ENCODE measurements around the gene ZNF74. TPM values are rescaled to one million over a fixed set of nuclear protein-coding genes. Genes with fewer than 3 reads are reported as not detected.

Gene ZNF74
- total RNA-seq, 1 donor from 2014 or later: 19.4 TPM

GRCh38 chr22:20453222-20453621 lies 59.3 kb downstream of the ZNF74 start:
- Mint-ChIP-seq H3K9me3 (no peaks in the 10 kb centered on the region), H3K27ac (no peak overlapping the region), H3K27me3 (ENCODE audit: insufficient read depth, low read depth) (peaks cover 2% of the 10 kb centered on the region), H3K4me3 (no peak overlapping the region), H3K36me3 (peaks cover 41% of the 10 kb centered on the region), H3K4me1 (peaks cover 12% of the 10 kb centered on the region)
- H3K36me3 ChIP-seq: no peaks in the 10 kb centered on the region
- no peak for DNase-seq (ENCODE audit: low spot score)
- no peaks in the 10 kb centered on the region for H3K27me3 ChIP-seq
- H3K79me2 ChIP-seq (ENCODE audit: low read depth): no peaks in the 10 kb centered on the region
- no peaks in the 10 kb centered on the region for H4K20me1 ChIP-seq (ENCODE audit: low read depth)
- H3K4me1 ChIP-seq: no peaks in the 10 kb centered on the region
- no peak overlapping the region for H3K27ac ChIP-seq
- H3F3A ChIP-seq (ENCODE audit: low read depth): peaks cover 5% of the 10 kb centered on the region
- H3K9me3 ChIP-seq (ENCODE audit: low read depth): no peaks in the 10 kb centered on the region
- no peak overlapping the region for H3K4me3 ChIP-seq
- no peak overlapping the region for H3K4me2 ChIP-seq
- no peak for TF ChIP-seq CTCF (IDR thresholded peaks at IDR 0.05)
- TF ChIP-seq EZH2 (IDR thresholded peaks at IDR 0.05): no peak
- TF ChIP-seq EZH2phosphoT487 (IDR thresholded peaks at IDR 0.05): no peak
- no peak overlapping the region for H2AFZ ChIP-seq (replicated peaks)
- no peak overlapping the region for H3K9ac ChIP-seq

GRCh38 chr22:20455709-20456063 lies 61.7 kb downstream of the ZNF74 start:
- Mint-ChIP-seq H3K36me3 (peaks cover 43% of the 10 kb centered on the region), H3K27ac (no peak overlapping the region), H3K9me3 (no peaks in the 10 kb centered on the region), H3K27me3 (ENCODE audit: insufficient read depth, low read depth) (peaks cover 2% of the 10 kb centered on the region), H3K4me1 (peaks cover 29% of the 10 kb centered on the region), H3K4me3 (no peak overlapping the region)
- no peak overlapping the region for H3K4me3 ChIP-seq
- no peak overlapping the region for H3K9ac ChIP-seq
- H2AFZ ChIP-seq (replicated peaks): no peak overlapping the region
- H3K27me3 ChIP-seq: no peaks in the 10 kb centered on the region
- H3F3A ChIP-seq (ENCODE audit: low read depth): peaks cover 15% of the 10 kb centered on the region
- H3K27ac ChIP-seq: no peak overlapping the region
- no peaks in the 10 kb centered on the region for H3K36me3 ChIP-seq
- peaks cover 4% of the 10 kb centered on the region for H4K20me1 ChIP-seq (ENCODE audit: low read depth)
- no peak overlapping the region for H3K4me2 ChIP-seq
- TF ChIP-seq EZH2phosphoT487 (IDR thresholded peaks at IDR 0.05) (no peak), EZH2 (IDR thresholded peaks at IDR 0.05) (no peak), CTCF (IDR thresholded peaks at IDR 0.05) (no peak)
- H3K79me2 ChIP-seq (ENCODE audit: low read depth): no peaks in the 10 kb centered on the region
- no peaks in the 10 kb centered on the region for H3K9me3 ChIP-seq (ENCODE audit: low read depth)
- H3K4me1 ChIP-seq: peaks cover 10% of the 10 kb centered on the region
- no peak for DNase-seq (ENCODE audit: low spot score)

- Histone ChIP-seq H3K27ac (no peak overlapping the region), H2AFZ (replicated peaks) (peak overlapping the region; percentile 92)
Measured at GRCh38 chr22:20456064-20456721, 62.2 kb downstream of the ZNF74 start.

More at GRCh38 chr22:20456064-20456721, 62.2 kb downstream of the ZNF74 start:
- Histone ChIP-seq H3K4me1 (peaks cover 10% of the 10 kb centered on the region), H3K36me3 (no peaks in the 10 kb centered on the region), H3K79me2 (ENCODE audit: low read depth) (no peaks in the 10 kb centered on the region), H3K27me3 (no peaks in the 10 kb centered on the region), H3K9ac (no peak overlapping the region), H4K20me1 (ENCODE audit: low read depth) (peaks cover 4% of the 10 kb centered on the region), H3K9me3 (ENCODE audit: low read depth) (no peaks in the 10 kb centered on the region), H3K4me3 (no peak overlapping the region), H3K4me2 (no peak overlapping the region), H3F3A (ENCODE audit: low read depth) (peaks cover 15% of the 10 kb centered on the region)
- Mint-ChIP-seq H3K36me3 (peaks cover 41% of the 10 kb centered on the region), H3K4me3 (no peak overlapping the region), H3K27ac (peak overlapping the region; percentile 86), H3K27me3 (ENCODE audit: insufficient read depth, low read depth) (peaks cover 6% of the 10 kb centered on the region), H3K4me1 (peaks cover 32% of the 10 kb centered on the region), H3K9me3 (no peaks in the 10 kb centered on the region)
- peak; percentile 92 for DNase-seq (ENCODE audit: low spot score)
- TF ChIP-seq EZH2 (IDR thresholded peaks at IDR 0.05): no peak
- TF ChIP-seq CTCF (IDR thresholded peaks at IDR 0.05): peak; percentile 89

All from neural progenitor cell (in vitro differentiated cells).